Fibroblast of lung (primary cell): ENCODE measurements around the gene GDPD2. TPM values are rescaled to one million over a fixed set of nuclear protein-coding genes. Genes with fewer than 3 reads are reported as not detected.

Source experiments
- DNase-seq, 2 donors: peaks; one replicate each; pipeline versions ENCODE4 v3.0.0 to v3.0.0-alpha.2; 2010; ENCODE audit warnings: low read depth in 2 of 2
- H2AFZ ChIP-seq: 2 replicates; pipeline ENCODE4 v1.5.1; 2012; ENCODE audit warnings: low read length, control low read depth, inconsistent platforms
- H3K27ac ChIP-seq: 2 replicates; pipeline ENCODE4 v1.5.1; 2011; ENCODE audit warnings: low read length, control low read depth; ENCODE audit not compliant: insufficient read depth
- H3K27me3 ChIP-seq: 2 replicates; pipeline ENCODE4 v1.5.1; 2011; ENCODE audit warnings: mild to moderate bottlenecking, low read length; ENCODE audit not compliant: control insufficient read depth, insufficient read depth
- H3K36me3 ChIP-seq: 2 replicates; pipeline ENCODE4 v1.5.1; 2011; ENCODE audit warnings: low read length; ENCODE audit not compliant: control insufficient read depth, insufficient read depth
- H3K4me1 ChIP-seq: 2 replicates; pipeline ENCODE4 v1.5.1; 2011; ENCODE audit warnings: low read length; ENCODE audit not compliant: control insufficient read depth, insufficient read depth; ENCODE audit errors: extremely low read depth
- H3K4me2 ChIP-seq: 2 replicates; pipeline ENCODE4 v1.5.1; 2011; ENCODE audit warnings: low read length, control low read depth; ENCODE audit not compliant: insufficient read depth; ENCODE audit errors: extremely low read depth
- H3K4me3 ChIP-seq, 4 experiments: fragments of 200-600 bp in 1 of 4; sonication (generic) in 1 of 4; replicated peaks in 1 of 4; 2 replicates each; pipeline ENCODE4 v1.5.1; 2011 to 2016; ENCODE audit warnings: low read length in 4 of 4, low read depth in 3 of 4, mild to moderate bottlenecking in 3 of 4, control low read depth in 2 of 4, inconsistent platforms in 1 of 4, mixed read lengths in 1 of 4; ENCODE audit not compliant: insufficient read depth in 1 of 4; ENCODE audit errors: control extremely low read depth in 1 of 4
- H3K79me2 ChIP-seq: 2 replicates; pipeline ENCODE4 v1.5.1; 2012; ENCODE audit warnings: mild to moderate bottlenecking, low read length, inconsistent platforms; ENCODE audit not compliant: control insufficient read depth, insufficient read depth
- H3K9ac ChIP-seq: 2 replicates; pipeline ENCODE4 v1.5.1; 2011; ENCODE audit warnings: mild to moderate bottlenecking, low read length, control low read depth; ENCODE audit not compliant: insufficient read depth
- H3K9me3 ChIP-seq: 2 replicates; pipeline ENCODE4 v1.5.1; 2012; ENCODE audit warnings: low read depth, low read length; ENCODE audit not compliant: control insufficient read depth, insufficient read depth
- H4K20me1 ChIP-seq: 2 replicates; pipeline ENCODE4 v1.5.1; 2011; ENCODE audit warnings: low read length; ENCODE audit not compliant: control insufficient read depth, insufficient read depth; ENCODE audit errors: extremely low read depth
- CTCF ChIP-seq, 2 donors: IDR thresholded peaks in 1 of 2; conservative IDR thresholded peaks in 1 of 2; 1 replicate in 1 of 2; 2 replicates in 1 of 2; pipeline ENCODE4 v1.5.1; 2011 to 2012; ENCODE audit warnings: low read length in 2 of 2, control low read depth in 1 of 2, inconsistent platforms in 1 of 2, low read depth in 1 of 2, mild to moderate bottlenecking in 1 of 2
- EZH2 ChIP-seq: IDR thresholded peaks from 2 replicates; pipeline ENCODE4 v1.5.1; 2012; ENCODE audit warnings: low read length, control low read depth, mild to moderate bottlenecking; ENCODE audit errors: missing control alignments
- polyA plus RNA-seq, 2 donors: library from polyadenylated mRNA; depleted of rRNA in 1 of 2; stranded (reverse) in 1 of 2; unstranded in 1 of 2; fragments of >200 nt; gene quantifications; 2 replicates each; pipeline ENCODE4 v1.2.1, GENCODE V29; 2011 to 2012; ENCODE audit warnings: missing spikeins in 1 of 2
- total RNA-seq: library from RNA; depleted of rRNA; stranded (reverse); fragments of >200 nt; gene quantifications from 2 replicates; pipeline ENCODE4 v1.2.1, GENCODE V29; 2014

Gene GDPD2
- total and polyA plus RNA-seq, 2 donors (not counting 1 experiment from before 2014, with no cell fraction given) = not detected

GRCh38 chrX:70429759-70430158 lies 6.6 kb downstream of the GDPD2 start:
- no peak for TF ChIP-seq EZH2
- TF ChIP-seq CTCF (conservative IDR thresholded peaks at IDR 0.05 in 1 of 2, IDR thresholded peaks at IDR 0.05 in 1 of 2; ENCODE audit: low read depth in 1 of 2, low read length in 2 of 2) = no peak
- Histone ChIP-seq H3K4me3 (no peak overlapping the region), H3K9ac (no peak overlapping the region), H3K9me3 (no peaks in the 10 kb centered on the region), H3K27me3 (no peaks in the 10 kb centered on the region), H3K79me2 (no peaks in the 10 kb centered on the region), H3K4me1 (no peaks in the 10 kb centered on the region), H3K27ac (no peak overlapping the region), H2AFZ (no peak overlapping the region), H4K20me1 (no peaks in the 10 kb centered on the region), H3K4me2 (no peak overlapping the region), H3K36me3 (no peaks in the 10 kb centered on the region)
- DNase-seq = no peak

GRCh38 chrX:70432936-70433847 lies 10.1 kb downstream of the GDPD2 start:
- Histone ChIP-seq H3K9ac (no peak overlapping the region), H4K20me1 (no peaks in the 10 kb centered on the region), H3K36me3 (no peaks in the 10 kb centered on the region), H3K27ac (no peak overlapping the region), H3K79me2 (no peaks in the 10 kb centered on the region), H3K9me3 (no peaks in the 10 kb centered on the region), H3K4me2 (peak overlapping the region; percentile 64), H2AFZ (peak overlapping the region; percentile 33), H3K4me1 (no peaks in the 10 kb centered on the region), H3K27me3 (no peaks in the 10 kb centered on the region), H3K4me3 (peak overlapping the region; percentile 46 to 89 (median 72))
- TF ChIP-seq EZH2 = no peak
- no peak for TF ChIP-seq CTCF (conservative IDR thresholded peaks at IDR 0.05 in 1 of 2, IDR thresholded peaks at IDR 0.05 in 1 of 2; ENCODE audit: low read depth in 1 of 2, low read length in 2 of 2)
- no peak for DNase-seq

GRCh38 chrX:70433848-70434351 lies 10.8 kb downstream of the GDPD2 start:
- Histone ChIP-seq H3K27me3 (no peaks in the 10 kb centered on the region), H3K27ac (peak overlapping the region; percentile 86), H3K9me3 (no peaks in the 10 kb centered on the region), H3K9ac (peak overlapping the region; percentile 66), H3K4me2 (peak overlapping the region; percentile 64), H2AFZ (peak overlapping the region; percentile 60), H3K79me2 (no peaks in the 10 kb centered on the region), H3K36me3 (no peaks in the 10 kb centered on the region), H4K20me1 (no peaks in the 10 kb centered on the region), H3K4me3 (peak overlapping the region; percentile 46 to 89 (median 72)), H3K4me1 (no peaks in the 10 kb centered on the region)
- DNase-seq = peak; percentile 34 to 49
- TF ChIP-seq EZH2 (no peak), CTCF (conservative IDR thresholded peaks at IDR 0.05 in 1 of 2, IDR thresholded peaks at IDR 0.05 in 1 of 2; ENCODE audit: low read depth in 1 of 2, low read length in 2 of 2) (peak; percentile 44 to 56)
